H9 (cell line): Measurements from ENCODE around the gene CLEC12A. TPM values are rescaled to one million over a fixed set of nuclear protein-coding genes. Genes with fewer than 3 reads are reported as not detected.

ENCODE experiments used
- DNase-seq: peaks from one replicate; pipeline ENCODE4 v3.0.0-alpha.2; 2017
- H2AFZ ChIP-seq: one replicate; pipeline ENCODE4 v1.6.1; 2013; ENCODE audit warnings: mild to moderate bottlenecking, low read length, control low read depth, moderate library complexity
- H2AK5ac ChIP-seq: 2 replicates; pipeline ENCODE4 v1.6.1; 2013; ENCODE audit warnings: low read length, control low read depth, mixed read lengths; ENCODE audit not compliant: insufficient read length
- H2BK120ac ChIP-seq: one replicate; pipeline ENCODE4 v1.6.1; 2013; ENCODE audit warnings: low read depth, mild to moderate bottlenecking, low read length, control low read depth, inconsistent platforms; ENCODE audit not compliant: poor library complexity, severe bottlenecking
- H2BK12ac ChIP-seq: 2 replicates; pipeline ENCODE4 v1.6.1; 2013; ENCODE audit warnings: low read length, control low read depth, mixed read lengths, low read depth; ENCODE audit not compliant: insufficient read length
- H2BK15ac ChIP-seq: 2 replicates; pipeline ENCODE4 v1.6.1; 2013; ENCODE audit warnings: low read depth, low read length, control low read depth
- H2BK20ac ChIP-seq: one replicate; pipeline ENCODE4 v1.6.1; 2013; ENCODE audit warnings: low read depth, mild to moderate bottlenecking, low read length, control low read depth, inconsistent platforms; ENCODE audit not compliant: poor library complexity, severe bottlenecking
- H2BK5ac ChIP-seq: 2 replicates; pipeline ENCODE4 v1.6.1; 2013; ENCODE audit warnings: low read length, control low read depth, mixed read lengths; ENCODE audit not compliant: insufficient read length
- H3K14ac ChIP-seq: 2 replicates; pipeline ENCODE4 v1.6.1; 2013; ENCODE audit warnings: low read length, control low read depth; ENCODE audit not compliant: insufficient read depth
- H3K18ac ChIP-seq: 2 replicates; pipeline ENCODE4 v1.6.1; 2013; ENCODE audit warnings: low read depth, mild to moderate bottlenecking, mixed read lengths, low read length, control low read depth; ENCODE audit not compliant: insufficient read length
- H3K23ac ChIP-seq: 2 replicates; pipeline ENCODE4 v1.6.1; 2013; ENCODE audit warnings: low read length, control low read depth, mixed read lengths, low read depth; ENCODE audit not compliant: insufficient read length
- H3K23me2 ChIP-seq: 2 replicates; pipeline ENCODE4 v1.6.1; 2013; ENCODE audit warnings: low read depth, mild to moderate bottlenecking, mixed read lengths, low read length, control low read depth; ENCODE audit not compliant: insufficient read length, poor library complexity, severe bottlenecking
- H3K27ac ChIP-seq: 2 replicates; pipeline ENCODE4 v1.5.1; 2013; ENCODE audit warnings: low read length, control low read depth, mixed read lengths, low read depth; ENCODE audit not compliant: insufficient read length
- H3K27me3 ChIP-seq: 2 replicates; pipeline ENCODE4 v1.6.1; 2013; ENCODE audit warnings: low read length, control low read depth, inconsistent platforms; ENCODE audit not compliant: insufficient read depth
- H3K4ac ChIP-seq: 2 replicates; pipeline ENCODE4 v1.6.1; 2013; ENCODE audit warnings: low read depth, mild to moderate bottlenecking, control low read depth, inconsistent platforms, low read length, moderate library complexity
- H3K4me1 ChIP-seq: 2 replicates; pipeline ENCODE4 v1.6.1; 2013; ENCODE audit warnings: low read length, control low read depth, inconsistent platforms; ENCODE audit not compliant: insufficient read depth
- H3K4me2 ChIP-seq: 2 replicates; pipeline ENCODE4 v1.6.1; 2013; ENCODE audit warnings: low read length, control low read depth, mixed read lengths; ENCODE audit not compliant: insufficient read length, insufficient read depth
- H3K56ac ChIP-seq: 2 replicates; pipeline ENCODE4 v1.6.1; 2013; ENCODE audit warnings: low read depth, mild to moderate bottlenecking, mixed read lengths, low read length, control low read depth; ENCODE audit not compliant: insufficient read length
- H3K79me1 ChIP-seq: 2 replicates; pipeline ENCODE4 v1.6.1; 2013; ENCODE audit warnings: low read depth, mild to moderate bottlenecking, moderate library complexity, low read length, control low read depth, inconsistent platforms; ENCODE audit not compliant: insufficient read depth, poor library complexity, severe bottlenecking
- H3K79me2 ChIP-seq: 2 replicates; pipeline ENCODE4 v1.6.1; 2013; ENCODE audit warnings: low read length, control low read depth, inconsistent platforms; ENCODE audit not compliant: insufficient read depth
- H3K9ac ChIP-seq: 2 replicates; pipeline ENCODE4 v1.6.1; 2013; ENCODE audit warnings: low read length, control low read depth, mixed read lengths; ENCODE audit not compliant: insufficient read length; ENCODE audit errors: extremely low read depth
- H3K9me3 ChIP-seq: one replicate; pipeline ENCODE4 v1.6.1; 2013; ENCODE audit warnings: low read depth, low read length, inconsistent platforms; ENCODE audit not compliant: control insufficient read depth
- H3T11ph ChIP-seq: one replicate; pipeline ENCODE4 v1.6.1; 2013; ENCODE audit warnings: mild to moderate bottlenecking, low read length, control low read depth, inconsistent platforms
- H4K20me1 ChIP-seq: one replicate; pipeline ENCODE4 v1.6.1; 2013; ENCODE audit not compliant: control insufficient read depth, insufficient read length, insufficient read depth
- H4K5ac ChIP-seq: 2 replicates; pipeline ENCODE4 v1.6.1; 2013; ENCODE audit warnings: low read depth, mild to moderate bottlenecking, mixed read lengths, low read length, control low read depth; ENCODE audit not compliant: insufficient read length
- H4K8ac ChIP-seq: replicated peaks from 2 replicates; pipeline ENCODE4 v1.6.1; 2013; ENCODE audit warnings: low read length, control low read depth, mixed read lengths, low read depth; ENCODE audit not compliant: insufficient read length
- H4K91ac ChIP-seq: 2 replicates; pipeline ENCODE4 v1.6.1; 2013; ENCODE audit warnings: low read depth, mild to moderate bottlenecking, moderate library complexity, mixed read lengths, low read length, control low read depth; ENCODE audit not compliant: insufficient read length
- H3K27ac Mint-ChIP-seq, 3 experiments: 2 replicates in 2 of 3; 3 replicates in 1 of 3; pipeline ENCODE4 v1.8.0; 2020 to 2021; ENCODE audit warnings: mixed read lengths in 3 of 3, mild to moderate bottlenecking in 1 of 3, moderate library complexity in 1 of 3
- H3K27me3 Mint-ChIP-seq: 2 replicates; pipeline ENCODE4 v1.8.0; 2021; ENCODE audit warnings: low read depth, mild to moderate bottlenecking, moderate library complexity, mixed read lengths
- H3K36me3 Mint-ChIP-seq, 3 experiments: 2 replicates in 2 of 3; 3 replicates in 1 of 3; pipeline ENCODE4 v1.8.0; 2020 to 2021; ENCODE audit warnings: low read depth in 3 of 3, mixed read lengths in 3 of 3; ENCODE audit not compliant: insufficient read depth in 1 of 3
- H3K4me1 Mint-ChIP-seq, 2 experiments: 2 replicates each; pipeline ENCODE4 v1.8.0; 2020; ENCODE audit warnings: mixed read lengths in 2 of 2
- H3K4me3 Mint-ChIP-seq, 2 experiments: 2 replicates in 1 of 2; 3 replicates in 1 of 2; pipeline ENCODE4 v1.8.0; 2020 to 2021; ENCODE audit warnings: mild to moderate bottlenecking in 2 of 2, mixed read lengths in 2 of 2, moderate library complexity in 1 of 2
- H3K9me3 Mint-ChIP-seq, 2 experiments: 2 replicates in 1 of 2; 3 replicates in 1 of 2; pipeline ENCODE4 v1.8.0; 2020; ENCODE audit warnings: mild to moderate bottlenecking in 2 of 2, mixed read lengths in 2 of 2, moderate library complexity in 1 of 2
- CTCF ChIP-seq: fragments of 200-600 bp; sonication (generic); conservative IDR thresholded peaks from 3 replicates; pipeline ENCODE4 v1.8.0; 2021; ENCODE audit warnings: antibody characterized with exemption, mild to moderate bottlenecking
- WGBS: extraction: QIAGEN DNeasy Blood & Tissue Kit; methylation state at CpG from one replicate; pipeline ENCODE4 v1.1.7; 2013; ENCODE audit warnings: missing lambda C conversion rate, low lambda C conversion rate, mixed read lengths; ENCODE audit not compliant: insufficient read length; ENCODE audit errors: extremely low coverage; 5-methylcytosine and 5-hydroxymethylcytosine counted together
- total RNA-seq: library from RNA; stranded (reverse); gene quantifications from 2 replicates; pipeline ENCODE4 v1.2.1, GENCODE V29; 2021

Gene CLEC12A
- total RNA-seq, 1 experiment from 2014 or later = not detected

- H3K36me3 Mint-ChIP-seq = peaks cover 0 to 4% (median 0%) of the 10 kb centered on the region in 3 experiments; a peak in 2 of 7 replicates
- Histone ChIP-seq H2BK15ac (no peak overlapping the region), H4K20me1 (no peaks in the 10 kb centered on the region), H3K79me2 (no peaks in the 10 kb centered on the region), H3K9me3 (no peaks in the 10 kb centered on the region), H3T11ph (no peak overlapping the region), H2BK5ac (no peak overlapping the region), H2BK120ac (no peak overlapping the region), H3K27me3 (no peaks in the 10 kb centered on the region), H3K18ac (no peak overlapping the region), H3K4me2 (no peak overlapping the region), H3K23me2 (no peaks in the 10 kb centered on the region), H3K23ac (no peak overlapping the region), H2AFZ (no peak overlapping the region), H2AK5ac (no peak overlapping the region), H3K79me1 (no peaks in the 10 kb centered on the region), H3K4me1 (no peaks in the 10 kb centered on the region), H3K56ac (no peak overlapping the region), H2BK20ac (no peak overlapping the region), H3K9ac (no peak overlapping the region), H3K27ac (no peak overlapping the region), H4K8ac (no peak overlapping the region), H4K91ac (no peak overlapping the region), H4K5ac (no peak overlapping the region), H3K4ac (no peak overlapping the region), H2BK12ac (no peak overlapping the region), H3K14ac (no peak overlapping the region)
- H3K27me3 Mint-ChIP-seq = no peaks in the 10 kb centered on the region
- WGBS = no CpG with 5 or more reads among the region's 4 CpGs
- no peak for DNase-seq
- no peak overlapping the region for H3K27ac Mint-ChIP-seq
- H3K4me3 Mint-ChIP-seq = no peak overlapping the region
- 0 out of 4 replicates have a peak, but pooled peaks cover 0 to 5% of the 10 kb centered on the region in 2 experiments for H3K4me1 Mint-ChIP-seq
- no peak for TF ChIP-seq CTCF
- H3K9me3 Mint-ChIP-seq = no peaks in the 10 kb centered on the region
Observed at GRCh38 chr12:9992296-9992695, 21.1 kb downstream of the CLEC12A start.
